GM21390 (cell line): ENCODE results near the gene TEX28.
"Not testable (repeated sequence)": the region's sequence is repeated elsewhere in the genome, so short reads cannot be mapped to it uniquely, and the experiment has no call there.

Experiments used
- ATAC-seq: cut with Tn5 transposase; IDR thresholded peaks from one replicate; pipeline ENCODE4 v1.9.1; 2021; ENCODE audit not compliant: unreplicated experiment

Gene TEX28, protein sequence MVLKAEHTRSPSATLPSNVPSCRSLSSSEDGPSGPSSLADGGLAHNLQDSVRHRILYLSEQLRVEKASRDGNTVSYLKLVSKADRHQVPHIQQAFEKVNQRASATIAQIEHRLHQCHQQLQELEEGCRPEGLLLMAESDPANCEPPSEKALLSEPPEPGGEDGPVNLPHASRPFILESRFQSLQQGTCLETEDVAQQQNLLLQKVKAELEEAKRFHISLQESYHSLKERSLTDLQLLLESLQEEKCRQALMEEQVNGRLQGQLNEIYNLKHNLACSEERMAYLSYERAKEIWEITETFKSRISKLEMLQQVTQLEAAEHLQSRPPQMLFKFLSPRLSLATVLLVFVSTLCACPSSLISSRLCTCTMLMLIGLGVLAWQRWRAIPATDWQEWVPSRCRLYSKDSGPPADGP

DNA sequence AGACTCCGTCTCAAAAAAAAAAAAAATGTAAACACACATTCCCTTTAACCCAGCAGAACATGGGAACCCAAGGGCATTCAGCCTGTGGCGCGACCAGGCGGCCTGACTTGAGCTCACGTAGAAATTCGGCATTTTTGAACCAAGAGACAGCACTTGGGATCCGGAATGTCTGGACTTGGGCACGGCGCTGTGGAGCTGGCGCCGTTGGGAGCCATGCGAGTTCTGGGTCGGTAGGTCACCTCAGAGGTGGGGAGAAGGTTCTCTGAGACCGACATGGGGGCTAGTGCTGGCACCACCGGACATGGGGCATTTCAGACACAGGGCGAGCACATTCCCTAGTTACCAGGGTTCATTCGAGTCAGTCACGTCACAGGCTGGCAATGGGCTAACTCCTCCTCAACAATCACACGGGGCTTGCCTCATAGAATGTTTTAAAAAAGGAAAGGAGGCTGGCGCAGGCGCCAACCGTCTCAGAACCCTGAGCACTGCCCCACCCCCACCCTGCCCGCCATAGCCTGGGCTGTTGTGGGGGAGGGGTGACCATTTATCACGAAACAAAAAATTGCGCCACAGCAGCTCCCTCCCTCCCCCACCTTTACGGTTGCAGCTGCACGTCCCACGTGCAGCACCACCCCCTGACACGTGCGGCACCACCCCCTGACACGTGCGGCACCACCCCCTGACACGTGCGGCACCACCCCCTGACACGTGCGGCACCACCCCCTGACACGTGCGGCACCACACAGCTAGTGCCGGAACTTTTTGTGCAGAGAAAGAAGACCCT lies at the start of gene TEX28:
TEX28 (minus strand) TSS at position 334 of the 784 bp plus-strand sequence. CDS start 3,007 bp downstream, outside the sequence.
- no peak for ATAC-seq

DNA sequence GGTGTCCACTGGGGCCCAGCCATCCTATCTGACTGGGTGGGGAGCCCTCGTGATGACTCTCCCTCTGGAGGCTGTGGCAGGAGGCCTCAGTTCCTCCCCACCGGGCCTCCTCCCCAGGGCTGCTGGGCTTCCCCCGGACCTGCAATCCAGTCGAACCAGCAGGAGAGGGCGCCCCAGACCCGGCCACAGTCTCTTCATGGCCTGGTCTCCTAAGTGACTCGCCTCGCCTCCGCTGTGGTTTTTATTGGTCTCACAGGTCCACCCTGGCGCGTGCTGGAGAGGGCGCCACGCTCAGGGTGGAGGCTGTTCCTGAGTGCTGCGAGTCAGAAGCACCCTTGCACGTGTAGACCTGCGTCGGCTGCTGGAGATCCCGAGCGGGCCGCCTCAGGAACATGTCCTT lies 48.7 kb upstream of the TEX28 start:
- ATAC-seq, result not testable (repeated sequence)

DNA sequence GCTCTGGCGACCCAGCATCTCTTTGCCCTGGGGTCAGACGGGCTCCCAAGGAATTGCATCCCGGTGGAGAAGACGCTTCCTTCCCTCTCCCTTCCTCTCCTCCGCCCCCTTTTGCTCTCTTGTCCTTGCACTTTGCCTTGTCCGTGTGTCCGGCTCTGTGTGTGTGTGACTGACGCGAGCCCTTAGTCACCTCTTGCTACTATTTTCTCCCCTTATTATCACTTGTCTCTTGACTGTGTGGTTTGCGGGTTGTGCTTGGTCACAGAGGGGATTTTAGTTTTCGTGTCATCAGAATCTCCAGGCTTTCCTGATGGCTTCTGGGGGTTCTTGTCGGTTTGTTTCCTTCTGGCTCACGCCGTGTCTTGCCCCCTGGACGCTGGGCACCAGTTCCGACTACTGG lies 48.1 kb upstream of the TEX28 start:
- ATAC-seq, result not testable (repeated sequence)

DNA sequence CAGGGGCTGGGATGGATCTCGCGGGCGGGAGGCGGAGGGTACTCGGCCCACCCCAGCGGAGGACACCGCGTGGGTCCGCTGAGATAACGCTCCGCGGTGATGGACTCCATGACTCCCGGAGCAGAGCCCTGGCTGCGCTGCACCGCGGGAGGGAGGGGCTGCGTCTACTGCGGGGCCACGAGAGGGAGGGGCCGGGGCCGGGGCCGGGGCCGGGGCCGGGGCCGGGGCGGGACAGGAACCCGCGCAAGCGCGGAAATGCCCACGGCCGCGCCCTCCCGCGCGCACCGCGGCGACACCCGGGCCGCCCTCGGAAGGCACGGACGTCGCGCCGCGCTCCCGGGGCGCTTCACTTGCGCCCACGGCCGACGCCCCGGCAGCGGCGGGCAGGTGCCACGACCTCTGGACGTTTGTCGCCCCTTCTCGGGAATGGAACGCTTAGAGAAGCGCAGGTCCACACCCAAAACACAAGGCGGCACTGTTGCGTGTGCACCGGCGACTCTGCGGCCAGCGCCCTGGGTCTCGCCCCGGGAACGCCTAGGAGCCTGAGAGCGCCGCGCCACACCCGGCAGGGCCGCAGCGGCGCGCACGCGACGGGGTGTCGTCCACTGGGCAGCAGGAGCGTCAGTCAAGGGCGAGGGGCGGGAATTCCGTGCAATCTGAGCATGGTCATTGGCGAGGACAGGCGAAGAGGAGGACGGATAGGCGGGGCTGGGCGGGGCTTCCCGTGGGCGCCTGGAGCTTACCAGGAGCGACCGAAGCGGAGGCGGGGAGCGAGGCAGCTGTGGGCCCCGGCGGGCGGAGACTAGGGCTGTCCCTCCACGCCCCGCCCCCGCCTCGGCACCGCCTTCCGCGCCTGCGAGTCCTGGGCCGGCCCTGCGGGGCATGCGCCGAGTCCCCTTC lies 46.7 kb upstream of the TEX28 start:
- peak; percentile 75 for ATAC-seq

DNA sequence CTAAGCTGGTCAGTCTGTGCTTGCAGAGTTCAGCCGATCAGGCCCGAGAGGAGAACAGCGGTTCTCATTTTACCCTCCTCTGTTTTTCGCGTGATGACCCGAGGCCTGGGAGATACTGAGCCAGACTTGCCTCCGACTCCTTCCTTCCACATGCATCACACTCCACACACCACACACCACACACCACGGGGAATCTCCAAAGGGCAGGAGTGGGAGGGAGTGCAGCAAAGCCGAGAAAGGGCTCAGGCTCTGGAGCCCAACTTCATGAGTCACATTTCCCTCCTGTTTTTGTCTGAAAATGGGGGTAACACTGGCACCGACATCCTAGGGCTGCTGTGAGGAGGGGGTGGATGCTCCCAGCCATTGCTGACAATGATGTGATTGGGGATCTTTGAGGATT lies 39.6 kb upstream of the TEX28 start:
- ATAC-seq, result no peak

DNA sequence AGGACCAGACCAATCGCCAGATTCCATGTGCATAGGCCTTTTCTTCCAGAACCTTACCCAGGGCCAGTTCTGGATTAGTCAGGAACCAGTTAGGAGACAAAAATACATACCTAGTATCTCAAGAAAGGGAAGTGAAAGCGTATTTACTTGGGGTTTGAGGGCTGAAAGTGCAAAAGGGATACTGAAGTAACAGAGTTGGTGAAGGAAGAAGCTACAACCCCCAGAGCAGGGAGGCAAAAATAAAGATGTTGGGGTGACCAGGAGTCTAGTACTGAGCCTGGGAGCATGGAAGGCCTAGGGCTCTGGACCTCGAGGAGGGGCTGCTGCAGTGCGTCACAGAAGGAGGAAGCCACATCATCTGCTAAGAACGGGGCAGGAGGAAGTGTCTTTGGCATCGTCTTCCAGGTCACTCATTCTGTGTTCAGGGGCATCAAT lies 38.9 kb upstream of the TEX28 start:
- peak; percentile 77 for ATAC-seq

DNA sequence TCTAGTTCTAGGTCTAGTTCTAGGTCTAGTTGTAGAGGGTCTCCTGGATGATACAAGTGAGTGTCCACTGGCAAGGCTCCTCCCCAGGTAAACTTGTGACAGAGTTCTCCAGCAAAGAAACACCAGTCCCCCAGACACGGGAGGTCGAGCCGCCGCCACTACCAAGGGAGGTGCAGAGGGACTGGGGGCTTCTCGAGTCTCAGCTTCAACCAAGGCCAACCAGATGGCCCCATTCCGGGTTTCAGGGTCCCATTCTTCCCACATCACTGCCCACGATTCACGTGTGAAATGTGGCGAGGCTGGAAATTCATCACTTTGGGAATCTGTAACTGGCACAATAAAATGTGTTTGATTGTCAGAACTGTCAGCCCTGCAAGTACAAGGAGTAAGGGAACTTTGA lies 38.2 kb upstream of the TEX28 start:
- ATAC-seq, result no peak

DNA sequence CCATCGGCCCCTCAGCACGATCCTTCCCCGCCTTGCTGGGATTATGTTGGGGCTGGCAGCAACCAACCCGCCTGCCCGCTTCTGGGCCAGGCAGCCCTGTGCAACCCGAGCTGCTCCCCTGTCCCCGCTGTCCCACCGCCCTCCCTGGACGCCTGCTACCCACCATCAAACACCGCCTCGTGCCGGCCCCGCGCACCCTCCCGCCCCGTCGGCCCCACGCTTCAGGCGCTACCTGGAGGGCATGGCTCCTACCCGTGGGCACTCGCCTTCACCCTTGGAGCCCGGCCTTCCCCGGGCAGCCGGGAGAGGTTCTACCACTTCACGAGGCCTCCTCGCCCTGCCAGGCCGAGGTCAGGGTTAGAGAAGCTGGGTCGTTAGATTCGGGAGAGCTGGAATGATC lies 37.6 kb upstream of the TEX28 start:
- ATAC-seq, result no peak

DNA sequence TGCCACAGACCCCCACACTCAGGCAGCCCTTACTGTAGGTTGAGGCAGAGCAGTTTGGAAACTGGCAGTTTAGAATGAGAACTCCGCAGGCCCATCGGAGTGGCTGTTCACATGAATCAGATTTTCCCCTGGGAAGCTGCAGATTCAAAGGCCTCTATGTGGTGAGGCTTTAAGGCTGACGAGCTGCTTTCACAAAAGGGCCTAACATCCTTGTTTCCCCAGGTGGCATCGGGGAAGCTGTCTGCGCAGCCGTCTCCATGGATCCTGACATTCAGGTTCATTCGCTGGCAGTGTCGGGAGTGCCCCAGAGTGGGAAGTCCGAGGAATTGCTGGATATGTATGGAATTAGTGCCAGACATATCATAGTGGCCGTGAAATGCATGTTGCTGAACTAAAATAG lies 34.4 kb upstream of the TEX28 start:
- no peak for ATAC-seq

DNA sequence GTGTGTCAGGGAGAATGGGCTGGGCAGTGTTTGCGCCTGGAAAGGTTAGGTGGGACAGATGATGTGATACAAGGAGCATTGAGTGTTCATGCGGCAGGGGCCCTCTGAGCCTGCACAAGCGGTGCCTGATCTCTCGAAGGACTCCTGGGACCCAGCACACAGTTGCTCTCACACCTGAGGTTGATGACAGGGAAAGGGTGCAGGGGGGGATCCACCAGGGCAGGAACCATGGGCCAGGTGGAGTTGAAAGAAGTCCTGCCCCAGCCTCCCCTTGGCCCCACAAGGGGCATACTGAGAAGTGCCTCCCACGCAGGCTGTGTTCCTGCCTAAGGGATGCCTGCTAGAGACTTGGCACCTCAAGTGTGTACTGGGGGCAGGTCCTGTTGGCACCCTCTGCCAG lies 33.7 kb upstream of the TEX28 start:
- ATAC-seq, result no peak

DNA sequence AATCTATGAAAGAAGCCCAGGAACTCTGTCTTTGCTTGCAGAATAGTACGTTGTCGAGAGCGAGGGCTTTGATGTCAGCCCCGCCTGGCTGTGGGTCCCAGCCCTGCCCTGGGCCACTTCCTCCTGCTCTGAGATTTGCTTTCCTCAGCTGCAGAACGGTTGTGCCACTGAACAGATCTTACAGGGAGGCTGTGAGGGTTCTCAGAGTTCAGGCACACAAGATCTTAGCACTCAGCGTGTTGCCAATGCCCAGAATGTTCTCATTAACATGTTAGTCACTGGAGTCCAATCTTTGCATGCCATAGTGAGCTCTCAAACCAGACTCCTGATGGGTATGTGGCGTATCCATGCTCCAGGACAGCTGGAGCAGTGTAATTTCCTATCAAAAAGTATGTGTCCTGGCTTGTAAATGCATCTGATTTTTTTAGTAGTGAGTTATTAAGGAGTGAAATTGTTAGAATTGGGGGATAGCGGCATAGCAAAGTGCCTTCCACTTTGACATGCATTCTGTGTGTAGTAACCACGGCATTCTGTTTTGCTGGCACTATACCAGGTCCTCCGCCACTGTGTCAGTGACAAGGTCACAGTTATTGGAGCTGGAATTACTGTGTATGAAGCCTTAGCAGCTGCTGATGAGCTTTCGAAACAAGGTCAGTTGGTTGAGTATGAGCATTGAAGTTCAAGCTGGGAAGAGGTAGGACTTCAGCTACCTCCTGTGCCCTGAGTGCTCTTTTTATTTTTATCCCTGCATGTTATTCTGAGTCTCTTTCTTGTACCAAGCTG lies 32.3 kb upstream of the TEX28 start:
- ATAC-seq, result no peak

DNA sequence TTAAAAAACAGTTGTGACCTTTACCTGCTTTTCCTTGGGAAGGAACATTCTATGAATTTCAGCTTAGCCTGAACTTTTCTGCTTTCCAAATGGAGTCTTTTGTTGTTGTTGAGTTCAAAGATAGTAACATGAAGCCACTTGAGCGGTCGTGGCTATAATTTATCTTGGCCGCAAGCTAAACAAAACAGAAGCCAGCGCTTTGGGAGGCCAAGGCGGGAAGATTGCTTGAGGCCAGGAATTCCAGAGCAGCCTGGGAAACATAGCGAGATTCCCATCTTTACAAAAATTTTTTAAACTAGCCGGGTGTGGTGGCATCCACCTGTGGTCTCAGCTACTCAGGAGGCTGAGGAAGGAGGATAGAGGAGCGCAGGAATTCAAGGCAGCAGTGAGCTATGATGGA lies 30.6 kb upstream of the TEX28 start:
- ATAC-seq, result no peak

DNA sequence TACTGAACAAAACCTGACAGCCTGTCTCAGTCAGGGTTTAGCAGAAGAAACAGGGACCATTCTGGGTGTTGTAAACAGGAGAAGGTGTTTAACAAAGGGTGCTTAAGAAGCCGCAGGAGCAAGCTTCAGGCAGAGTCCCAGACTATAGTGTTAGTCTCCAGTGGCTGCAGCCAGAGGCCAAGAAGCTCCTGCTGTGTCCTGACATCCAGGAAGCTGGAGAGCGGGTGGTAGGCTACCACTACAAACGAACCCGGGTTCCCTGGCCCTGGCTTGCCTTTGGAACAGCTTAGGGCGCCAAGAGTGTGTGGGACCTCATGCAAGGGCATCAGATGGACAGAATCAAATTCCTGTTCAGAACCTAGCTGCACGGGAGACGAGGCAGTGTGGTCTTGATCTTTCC lies 28.6 kb upstream of the TEX28 start:
- ATAC-seq, result no peak

DNA sequence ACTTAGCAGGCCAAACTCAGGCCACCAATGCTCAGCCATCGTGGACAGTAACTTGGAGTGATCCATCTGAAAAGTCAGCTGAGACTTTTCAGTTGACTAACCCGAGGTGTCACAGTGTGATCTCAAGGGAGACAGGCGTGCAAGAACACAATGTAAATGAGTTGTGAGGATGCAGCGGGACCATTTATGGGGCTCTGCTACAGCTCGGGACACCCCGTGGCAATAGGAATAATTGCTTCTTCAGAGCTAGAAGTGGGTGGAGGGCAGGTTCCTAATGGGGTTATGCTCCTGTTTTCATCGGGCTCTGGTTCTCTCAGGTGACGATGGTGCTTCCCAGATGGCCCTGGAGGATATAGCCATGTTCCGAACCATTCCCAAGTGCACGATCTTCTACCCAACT lies 28.0 kb upstream of the TEX28 start:
- no peak for ATAC-seq

DNA sequence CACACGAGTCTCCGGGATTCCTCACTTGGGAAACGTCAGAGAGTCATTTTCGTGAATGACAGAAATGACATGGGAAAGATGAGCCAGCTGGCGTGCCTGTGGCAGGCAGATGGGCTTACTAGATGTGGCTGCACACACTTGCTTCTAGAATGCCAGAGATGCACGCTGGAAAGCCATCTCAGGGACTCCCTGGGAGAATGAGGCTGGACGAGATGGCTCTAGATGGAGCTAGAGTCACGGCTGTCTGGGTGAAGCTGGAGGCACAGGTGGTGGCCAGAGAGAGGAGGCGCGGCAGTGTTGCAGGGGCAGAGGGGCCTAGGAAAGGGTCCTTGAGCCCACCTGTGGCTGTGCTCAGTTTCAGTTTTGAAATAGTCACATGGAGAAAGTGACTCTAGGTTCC lies 26.7 kb upstream of the TEX28 start:
- no peak for ATAC-seq

DNA sequence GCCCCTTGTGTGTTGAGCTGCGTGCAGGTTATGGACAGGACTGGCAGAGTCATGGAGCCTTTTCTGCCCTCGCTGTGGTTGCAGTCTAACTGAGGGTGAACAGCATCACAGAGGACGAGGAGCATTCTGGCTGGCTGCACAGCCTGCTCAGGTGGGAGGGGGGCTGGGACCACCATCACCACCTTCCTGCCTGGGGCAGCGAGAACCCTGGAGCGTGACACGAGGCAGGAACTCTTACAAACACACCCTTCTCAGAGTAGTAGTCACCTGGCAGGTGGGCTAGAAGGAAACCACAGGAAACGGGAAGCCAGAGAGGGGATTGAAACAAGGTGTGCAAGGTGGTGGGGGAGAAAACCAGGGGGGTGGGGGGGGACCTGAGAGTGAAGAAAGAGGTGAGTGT lies 26.2 kb upstream of the TEX28 start:
- no peak for ATAC-seq

DNA sequence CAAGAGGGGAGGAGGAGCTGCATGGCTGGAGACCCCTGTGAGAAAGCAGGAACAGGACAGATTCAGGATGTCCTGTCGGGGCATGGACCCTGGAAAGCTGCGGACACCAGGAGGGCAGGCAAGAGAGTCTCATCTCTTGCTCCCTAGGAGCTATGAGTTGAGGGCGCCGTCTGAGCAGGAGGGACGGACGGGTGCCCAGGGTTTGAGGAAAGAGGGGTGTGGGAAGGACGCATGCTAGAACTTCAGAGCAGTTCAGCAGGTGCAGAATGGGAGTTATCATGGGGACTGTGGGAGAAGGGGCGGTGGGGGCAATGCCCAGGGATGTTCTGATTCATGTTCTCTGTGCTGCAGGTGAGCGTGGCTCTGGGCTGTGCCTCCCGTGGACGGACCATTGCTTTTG lies 25.5 kb upstream of the TEX28 start:
- no peak for ATAC-seq

DNA sequence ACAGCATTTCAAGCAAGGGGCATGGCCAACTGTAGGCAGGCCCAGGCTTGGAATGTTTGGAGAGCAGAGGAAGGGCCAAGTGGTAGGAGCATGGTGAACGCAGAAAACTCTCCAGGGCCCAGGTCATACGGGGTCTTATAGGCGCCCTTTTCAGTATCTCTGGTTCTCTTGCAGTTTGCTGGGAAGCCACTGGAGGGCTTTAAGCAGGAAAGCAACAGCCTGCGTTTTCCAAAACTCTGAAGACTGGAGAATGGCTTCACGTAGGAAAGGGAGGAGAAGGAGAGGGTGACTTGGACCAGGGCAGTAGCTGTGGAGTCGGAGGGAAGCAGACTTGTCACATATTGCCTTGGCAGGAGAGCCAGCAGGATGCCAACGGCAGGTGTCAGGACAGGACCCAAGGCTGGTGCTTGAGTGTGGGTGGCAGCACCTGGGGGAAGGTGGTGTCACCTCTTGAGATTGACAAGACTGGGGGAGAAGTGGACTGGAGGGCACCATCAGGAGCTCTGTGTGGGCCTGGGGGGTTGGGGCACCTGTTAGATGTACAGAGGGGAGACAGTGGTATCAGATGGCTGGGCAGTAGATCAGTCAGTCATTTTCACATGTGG lies 22.6 kb upstream of the TEX28 start:
- no peak for ATAC-seq

DNA sequence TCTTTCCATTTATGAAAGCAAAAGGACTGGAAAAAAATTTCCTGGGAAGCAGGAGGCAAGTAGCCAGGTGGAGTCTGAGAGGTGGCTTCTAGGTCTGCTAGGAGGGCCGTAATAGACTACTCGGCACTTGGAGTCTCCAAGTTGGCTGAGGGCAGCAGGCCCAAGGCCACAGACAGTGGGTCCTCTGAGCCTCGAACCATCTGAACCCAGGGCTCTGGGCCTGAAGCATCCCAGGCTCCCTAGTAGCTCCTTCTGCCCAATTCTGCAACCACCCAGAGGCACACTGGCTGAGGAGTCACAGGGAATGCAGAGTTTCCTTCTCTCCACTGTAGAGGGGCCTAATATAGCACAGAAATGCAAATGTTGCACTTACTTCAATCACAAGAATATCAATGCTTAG lies 20.5 kb upstream of the TEX28 start:
- ATAC-seq, result no peak

DNA sequence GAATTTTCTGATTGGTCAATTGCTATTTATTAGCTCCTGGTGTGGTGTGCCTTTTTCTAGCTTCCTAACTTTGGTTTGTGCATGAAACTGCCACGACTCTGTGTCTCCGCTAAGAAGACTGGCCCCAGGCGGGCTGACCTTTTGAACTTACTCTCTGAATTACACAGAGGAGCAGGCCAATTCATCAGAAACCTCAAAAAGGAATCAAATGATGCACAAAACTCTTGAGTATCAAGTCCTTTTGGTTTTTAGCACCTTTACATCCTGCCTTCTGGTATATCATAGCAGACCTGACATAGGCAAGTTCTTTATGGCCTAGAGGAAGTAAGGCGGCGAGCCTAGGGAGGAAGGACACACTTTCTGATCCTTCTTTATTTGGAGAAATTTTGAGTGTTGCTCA lies 18.2 kb upstream of the TEX28 start:
- no peak for ATAC-seq
